ENCODE measurements around the gene RAPGEF1.
"Not testable (repeated sequence)": the region's sequence is repeated elsewhere in the genome, so short reads cannot be mapped to it uniquely, and the experiment has no call there.

The RAPGEF1 gene

GRCh38 chr9:131668439-131669268 is 71.2 kb downstream of the RAPGEF1 start:
- DNase-seq = peak; percentile 81

DNA sequence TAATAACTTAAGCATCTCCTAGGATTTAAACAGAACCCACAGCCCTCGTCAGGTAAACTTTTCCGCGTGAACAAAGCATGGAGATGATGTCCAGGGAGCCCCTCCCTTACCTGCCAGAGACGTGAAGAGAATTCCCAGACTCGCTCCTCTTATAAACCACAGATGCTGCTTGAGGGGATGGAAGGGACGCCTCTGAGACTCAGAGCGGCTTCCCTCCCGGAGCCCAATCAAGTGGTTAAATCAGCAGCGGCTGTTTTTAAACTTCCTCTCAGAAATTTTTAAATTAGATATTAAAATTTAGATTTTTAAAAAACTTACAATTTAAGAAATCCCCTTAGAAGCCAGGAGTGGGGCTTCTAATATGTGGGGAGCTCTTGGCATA is 71.8 kb downstream of the RAPGEF1 start:
- no peak for DNase-seq

DNA sequence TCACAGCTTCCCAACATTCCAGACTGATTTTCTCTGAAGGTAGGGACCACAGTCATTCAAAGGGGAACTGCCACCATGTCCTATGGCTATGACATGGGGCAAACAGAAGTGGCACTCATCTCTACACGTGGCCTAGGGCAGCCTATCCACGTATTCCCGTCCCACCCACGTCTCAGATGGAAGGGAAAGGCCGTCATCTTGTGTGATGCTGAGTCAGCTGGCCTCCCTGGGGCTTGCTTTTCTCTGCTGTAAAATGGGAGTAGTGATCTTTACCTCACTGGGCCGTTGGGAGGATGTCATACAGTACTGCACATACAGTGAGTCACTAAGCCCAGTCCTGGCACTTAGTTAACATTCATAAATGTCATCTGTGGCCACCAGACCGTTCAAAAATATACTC is 72.3 kb downstream of the RAPGEF1 start:
- DNase-seq = peak; percentile 80

- peak; percentile 70 for DNase-seq
Measured at GRCh38 chr9:131666774-131667173, 73.1 kb downstream of the RAPGEF1 start.

DNA sequence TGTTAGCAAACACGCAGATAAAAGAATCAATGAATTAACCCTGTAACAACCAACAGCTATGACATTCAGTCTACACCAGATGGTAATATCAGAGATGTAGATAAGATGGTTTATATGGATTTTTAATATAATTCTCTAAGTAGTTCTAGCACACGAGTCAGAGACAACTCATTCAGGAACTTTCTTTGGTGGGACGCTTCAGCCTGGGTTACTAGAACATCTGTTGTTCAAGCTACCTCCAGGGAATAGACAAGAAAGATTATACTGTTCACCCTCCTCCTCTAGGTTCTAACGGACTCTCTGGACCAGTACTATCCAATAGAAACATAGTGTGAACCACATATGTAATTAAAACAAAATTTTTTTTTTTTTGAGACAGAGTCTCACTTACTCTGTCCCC is 73.8 kb downstream of the RAPGEF1 start:
- no peak for DNase-seq

DNA sequence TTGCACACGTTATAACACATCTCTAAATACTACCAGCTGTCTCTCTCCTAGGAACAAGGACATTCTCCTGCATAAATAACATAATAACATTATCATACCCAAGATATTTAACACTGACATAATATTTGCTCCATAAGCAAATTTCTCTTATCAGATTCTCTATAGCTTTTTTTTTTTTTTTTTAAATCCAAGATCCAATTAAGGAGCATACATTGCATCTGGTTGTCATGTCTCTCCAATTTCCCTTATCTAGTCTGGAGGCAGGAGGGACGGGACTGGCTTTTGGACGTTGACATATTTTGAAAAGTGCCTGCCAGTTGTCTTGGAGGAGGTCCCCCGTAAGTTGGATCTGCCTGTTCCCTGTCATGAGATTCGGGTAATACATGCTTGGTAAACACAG is 76.6 kb downstream of the RAPGEF1 start:
- no peak for DNase-seq

DNA sequence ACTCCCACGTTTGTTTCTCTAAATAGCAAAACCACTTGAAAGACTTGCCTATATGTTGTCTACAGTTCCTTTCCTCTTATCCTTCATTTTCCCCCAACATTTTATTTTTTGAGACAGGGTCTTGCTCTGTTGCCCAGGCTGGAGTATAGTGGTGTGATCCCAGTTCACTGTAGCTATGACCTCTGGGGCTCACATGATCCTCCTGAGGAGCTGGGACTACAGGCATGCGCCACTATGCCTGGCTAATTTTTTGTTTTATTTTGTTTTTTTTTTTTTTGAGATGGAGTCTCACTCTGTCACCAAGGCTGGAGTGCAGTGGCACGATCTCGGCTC is 77.6 kb downstream of the RAPGEF1 start:
- not testable (repeated sequence) for DNase-seq

DNA sequence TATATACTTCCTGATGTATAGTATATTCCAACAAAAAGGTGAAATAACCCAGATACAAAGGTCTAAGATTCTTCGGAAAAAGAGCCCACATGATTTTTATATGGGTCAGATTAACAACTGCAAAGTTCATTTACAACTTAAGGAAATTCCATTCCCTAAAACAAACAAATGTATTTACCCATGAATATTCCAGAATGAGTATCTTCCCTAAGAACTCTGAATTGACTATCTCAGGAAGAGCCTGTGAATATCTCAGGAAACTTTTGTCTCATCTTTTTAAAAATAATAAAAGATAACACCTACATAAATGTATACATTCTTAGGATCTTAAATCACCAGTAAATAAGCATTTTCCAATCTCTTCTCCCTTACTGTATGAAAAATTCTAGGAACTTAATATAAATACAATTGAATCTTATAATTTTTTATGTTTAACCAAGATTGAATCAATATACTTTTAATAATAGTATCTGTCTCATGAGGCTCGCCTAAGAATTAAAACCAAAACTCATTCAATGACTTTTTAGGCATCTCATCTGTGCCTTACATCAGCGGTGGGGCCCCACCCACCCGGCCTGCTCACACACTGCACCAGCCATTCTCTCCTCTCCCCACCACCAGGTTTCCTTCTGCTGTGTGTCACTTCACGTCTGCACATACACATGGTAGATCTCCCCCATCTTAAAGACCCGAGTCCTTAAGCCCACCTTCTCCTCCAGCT is 78.1 kb downstream of the RAPGEF1 start:
- DNase-seq = peak; percentile 75

GRCh38 chr9:131660466-131661405 is 79.1 kb downstream of the RAPGEF1 start:
- DNase-seq = no peak

- DNase-seq = no peak
Measured at GRCh38 chr9:131658377-131659129, 81.3 kb downstream of the RAPGEF1 start.

GRCh38 chr9:131657940-131658339 is 81.9 kb downstream of the RAPGEF1 start:
- DNase-seq = no peak

GRCh38 chr9:131657456-131657855 is 82.4 kb downstream of the RAPGEF1 start:
- DNase-seq = no peak

GRCh38 chr9:131657037-131657377 is 82.9 kb downstream of the RAPGEF1 start:
- peak; percentile 53 for DNase-seq

DNA sequence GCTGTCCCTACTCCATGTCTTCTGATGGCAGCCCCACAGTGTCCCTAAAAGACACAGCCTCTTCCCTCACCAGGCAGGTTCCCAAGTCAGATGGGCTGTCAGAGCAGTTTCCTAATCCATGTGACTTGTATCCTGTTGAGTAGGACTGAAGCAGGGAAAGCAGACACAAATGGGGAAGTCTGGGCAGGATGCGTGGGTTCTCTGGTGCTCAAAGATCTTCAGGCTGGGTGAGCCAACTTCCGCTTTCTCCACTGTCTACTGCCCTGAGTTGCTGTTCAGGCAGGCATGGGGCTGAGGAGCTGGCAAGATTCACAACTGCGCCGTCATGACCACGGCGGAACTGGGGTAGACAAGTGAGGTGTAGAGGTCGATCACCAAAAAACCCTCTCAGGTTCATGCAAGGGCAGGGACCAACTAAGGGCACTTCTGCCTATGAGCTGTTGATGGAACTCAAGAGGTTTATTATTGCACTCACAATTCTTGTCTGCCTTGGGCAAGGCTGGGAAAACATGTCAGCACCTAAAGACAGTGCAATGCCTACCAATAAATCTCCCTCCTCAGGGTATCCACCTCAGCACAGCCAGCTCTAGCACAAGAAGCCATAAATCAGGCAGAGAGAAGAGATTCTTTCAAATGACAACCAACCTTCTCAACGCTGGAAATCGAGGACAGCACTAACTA is 83.4 kb downstream of the RAPGEF1 start:
- peak; percentile 81 for DNase-seq

- not testable (repeated sequence) for DNase-seq
Measured at GRCh38 chr9:131654369-131654768, 85.5 kb downstream of the RAPGEF1 start.

GRCh38 chr9:131651599-131651998 is 88.3 kb downstream of the RAPGEF1 start:
- DNase-seq = no peak

GRCh38 chr9:131651160-131651559 is 88.7 kb downstream of the RAPGEF1 start:
- no peak for DNase-seq

- DNase-seq = no peak
Measured at GRCh38 chr9:131650254-131650653, 89.6 kb downstream of the RAPGEF1 start.

DNA sequence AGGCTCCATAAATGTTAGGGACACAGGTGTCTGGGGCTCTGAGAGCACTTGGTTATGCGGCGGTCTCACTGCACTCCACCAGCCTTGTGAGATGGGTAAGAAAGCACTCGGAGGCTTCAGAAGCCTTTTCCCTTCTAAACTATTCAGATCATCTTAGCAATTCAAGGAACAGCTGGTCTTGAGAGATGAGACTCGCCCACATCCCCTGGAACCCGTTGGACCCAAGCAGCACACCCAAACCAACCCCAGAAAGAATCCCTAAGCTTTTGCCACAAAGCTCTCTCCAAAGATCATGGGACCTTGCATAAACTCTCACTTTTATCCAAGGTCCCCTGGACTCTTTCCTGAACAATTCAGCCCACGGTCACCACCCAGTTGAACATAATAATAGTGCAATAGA is 90.2 kb downstream of the RAPGEF1 start:
- no peak for DNase-seq

DNA sequence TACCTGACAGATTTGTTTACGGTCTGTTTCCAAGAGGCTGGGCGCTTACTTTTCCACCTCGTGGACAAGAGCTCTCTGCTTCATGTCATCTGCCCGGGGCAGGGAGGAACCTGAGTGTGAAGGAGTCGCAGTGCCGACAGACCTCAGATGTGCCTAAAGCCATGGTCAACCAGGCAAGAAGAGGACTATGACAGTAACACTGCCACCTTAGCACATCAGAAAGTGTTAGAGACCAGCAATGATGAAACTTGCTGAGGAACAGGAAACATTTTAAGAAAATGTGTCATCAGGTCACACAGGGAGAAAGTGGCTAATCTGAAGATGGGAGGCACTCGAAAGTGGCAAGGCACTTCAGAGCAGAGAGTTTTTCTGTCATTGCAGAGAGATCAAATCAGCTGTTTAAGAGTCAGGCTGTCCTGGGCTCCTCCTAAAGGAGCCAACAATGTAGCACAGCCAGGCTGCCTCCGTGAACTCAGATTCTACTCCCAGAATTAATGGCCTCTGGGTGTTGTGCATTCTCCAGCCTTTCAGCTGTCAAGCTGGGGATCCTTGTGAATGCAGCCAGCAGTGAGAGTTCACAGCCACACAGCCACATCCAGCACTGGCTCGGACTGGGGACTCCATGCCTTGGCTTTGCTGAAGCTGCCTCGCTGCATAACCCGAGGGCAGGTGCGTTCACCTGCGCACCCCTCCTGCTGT is 94.6 kb downstream of the RAPGEF1 start:
- no peak for DNase-seq

- no peak for DNase-seq
Measured at GRCh38 chr9:131642496-131643083, 97.3 kb downstream of the RAPGEF1 start.
